T-cell (primary cell): ENCODE measurements around the gene GLIS1. TPM values are rescaled to one million over a fixed set of nuclear protein-coding genes. Genes with fewer than 3 reads are reported as not detected.

Source experiments
- ATAC-seq, 4 experiments: fragments of 200-7000 bp in 3 of 4; fragments of 150-1000 bp in 1 of 4; cut with Tn5 transposase; replicated peaks in 1 of 4; 1 replicate in 3 of 4; 2 replicates in 1 of 4; pipeline ENCODE4 v1.10.0; 2021; ENCODE audit warnings: moderate library complexity in 3 of 4, mild to moderate bottlenecking in 2 of 4, moderate number of reproducible peaks in 1 of 4
- CTCF ChIA-PET, 2 donors: fragments of 300-600 bp; sonication (Branson Sonifier 250); formaldehyde crosslinking; loops; one replicate each; lab custom pipeline; 2022; ENCODE audit warnings: antibody characterized with exemption in 2 of 2; lab: Charles Lee
- POLR2A ChIA-PET, 2 donors: fragments of 300-600 bp; sonication (Branson Sonifier 250); formaldehyde crosslinking; loops; one replicate each; lab custom pipeline; 2022; ENCODE audit warnings: antibody characterized with exemption in 2 of 2; lab: Charles Lee
- DNase-seq, 35 experiments: peaks; one replicate each; pipeline versions ENCODE4 v3.0.0 to v3.0.0-alpha.2; 2013 to 2023
- H3K27ac ChIP-seq: one replicate; pipeline ENCODE4 v1.5.1; 2013; ENCODE audit warnings: low read length
- H3K27me3 ChIP-seq, 2 experiments: replicated peaks in 1 of 2; 1 replicate in 1 of 2; 2 replicates in 1 of 2; pipeline versions ENCODE4 v1.6.1 to v1.7.0; 2013; ENCODE audit warnings: low read length in 1 of 2, mixed read lengths in 1 of 2; ENCODE audit not compliant: control insufficient read depth in 2 of 2, insufficient read depth in 2 of 2; ENCODE audit errors: extremely low read depth in 1 of 2
- H3K36me3 ChIP-seq, 2 donors: 1 replicate in 1 of 2; 2 replicates in 1 of 2; pipeline versions ENCODE4 v1.6.1 to v1.7.0; 2013; ENCODE audit warnings: low read length in 1 of 2; ENCODE audit not compliant: control insufficient read depth in 2 of 2, insufficient read depth in 1 of 2; ENCODE audit errors: extremely low read depth in 1 of 2
- H3K4me1 ChIP-seq, 2 experiments: 1 replicate in 1 of 2; 2 replicates in 1 of 2; pipeline versions ENCODE4 v1.6.1 to v1.7.0; 2013; ENCODE audit warnings: low read length in 2 of 2, mixed read lengths in 1 of 2; ENCODE audit not compliant: insufficient read depth in 2 of 2, control insufficient read depth in 1 of 2; ENCODE audit errors: extremely low read depth in 1 of 2
- H3K4me3 ChIP-seq, 2 donors: 1 replicate in 1 of 2; 2 replicates in 1 of 2; pipeline versions ENCODE4 v1.5.1 to v1.7.0; 2013; ENCODE audit warnings: mild to moderate bottlenecking in 2 of 2, low read length in 1 of 2, moderate library complexity in 1 of 2; ENCODE audit not compliant: control insufficient read depth in 1 of 2; ENCODE audit errors: extremely low read depth in 1 of 2
- H3K9me3 ChIP-seq: 2 replicates; pipeline ENCODE4 v1.7.0; 2013
- H3K27ac Mint-ChIP-seq, 2 donors: one replicate each; pipeline ENCODE4 v1.8.0; 2020 to 2021; ENCODE audit warnings: mild to moderate bottlenecking in 2 of 2, mixed read lengths in 2 of 2
- H3K27me3 Mint-ChIP-seq, 2 donors: one replicate each; pipeline ENCODE4 v1.8.0; 2021 to 2022; ENCODE audit warnings: mixed read lengths in 2 of 2
- H3K36me3 Mint-ChIP-seq: one replicate; pipeline ENCODE4 v1.8.0; 2021; ENCODE audit warnings: mixed read lengths
- H3K4me1 Mint-ChIP-seq, 3 donors: one replicate each; pipeline ENCODE4 v1.8.0; 2020 to 2022; ENCODE audit warnings: mixed read lengths in 3 of 3, mild to moderate bottlenecking in 1 of 3
- H3K4me3 Mint-ChIP-seq, 3 donors: one replicate each; pipeline ENCODE4 v1.8.0; 2020 to 2022; ENCODE audit warnings: mild to moderate bottlenecking in 3 of 3, mixed read lengths in 3 of 3, moderate library complexity in 3 of 3
- H3K9me3 Mint-ChIP-seq, 3 donors: one replicate each; pipeline ENCODE4 v1.8.0; 2020 to 2022; ENCODE audit warnings: mixed read lengths in 3 of 3
- WGBS: methylation state at CpG from one replicate; pipeline ENCODE4 v1.1.5; 2013; ENCODE audit warnings: missing lambda C conversion rate; ENCODE audit not compliant: insufficient coverage; 5-methylcytosine and 5-hydroxymethylcytosine counted together
- total RNA-seq, 35 experiments: library from RNA in 6 of 35; stranded (reverse) in 6 of 35; fragments of 120-200 nt in 1 of 35; gene quantifications; one replicate each; pipeline versions ENCODE4 v1.2.1 to v1.2.4 and lab custom pipeline; 2013 to 2026

Gene GLIS1
- total RNA-seq, 5 donors from 2014 or later (not counting 1 experiment from before 2014, with no cell fraction given): not detected

- H3K27me3 Mint-ChIP-seq: peaks cover 26 to 42% of the 10 kb centered on the region in 2 donors
- H3K4me1 Mint-ChIP-seq: peaks cover 0 to 10% (median 5%) of the 10 kb centered on the region in 3 donors
- H3K9me3 ChIP-seq: no peaks in the 10 kb centered on the region
- no peaks in the 10 kb centered on the region for H3K36me3 ChIP-seq
- WGBS: 100% methylated on average over 2 of the region's 9 CpGs
- no peaks in the 10 kb centered on the region for H3K9me3 Mint-ChIP-seq
- peaks cover 0 to 52% of the 10 kb centered on the region in 2 experiments for H3K27me3 ChIP-seq
- peaks cover 0 to 8% of the 10 kb centered on the region in 2 experiments for H3K4me1 ChIP-seq
- H3K4me3 Mint-ChIP-seq: no peak overlapping the region
- H3K27ac ChIP-seq: no peak overlapping the region
- H3K36me3 Mint-ChIP-seq: no peaks in the 10 kb centered on the region
- no peak overlapping the region for H3K27ac Mint-ChIP-seq
- ChIA-PET CTCF (no interaction called here), POLR2A (no interaction called here)
- no peak overlapping the region for H3K4me3 ChIP-seq
- DNase-seq: no peak
- no peak for ATAC-seq
Measured at GRCh38 chr1:53483170-53483569, 255.8 kb downstream of the GLIS1 start.

- Histone ChIP-seq H3K36me3 (no peaks in the 10 kb centered on the region), H3K4me1 (peaks cover 0 to 8% of the 10 kb centered on the region in 2 experiments), H3K9me3 (no peaks in the 10 kb centered on the region), H3K27me3 (peaks cover 0 to 48% of the 10 kb centered on the region in 2 experiments), H3K4me3 (no peak overlapping the region), H3K27ac (no peak overlapping the region)
- WGBS: 88% methylated on average over 10 of the region's 14 CpGs
- no peak overlapping the region for H3K4me3 Mint-ChIP-seq
- H3K9me3 Mint-ChIP-seq: no peaks in the 10 kb centered on the region
- H3K36me3 Mint-ChIP-seq: no peaks in the 10 kb centered on the region
- no peak for DNase-seq
- ChIA-PET CTCF (interaction anchor here in 1 of 2 donors (0.6 kb wide), 1 partner anchor 1396 kb away, joined by 3 read pairs; no protein-coding TSS in a partner anchor), POLR2A (no interaction called here)
- H3K27me3 Mint-ChIP-seq: peaks cover 22 to 39% of the 10 kb centered on the region in 2 donors
- ATAC-seq: no peak
- peaks cover 0 to 10% (median 5%) of the 10 kb centered on the region in 3 donors for H3K4me1 Mint-ChIP-seq
- no peak overlapping the region for H3K27ac Mint-ChIP-seq
Measured at GRCh38 chr1:53482441-53483153, 256.4 kb downstream of the GLIS1 start.

- peaks cover 22 to 36% of the 10 kb centered on the region in 2 donors for H3K27me3 Mint-ChIP-seq
- peaks cover 0 to 8% of the 10 kb centered on the region in 2 experiments for H3K4me1 ChIP-seq
- ATAC-seq (no peak), DNase-seq (no peak)
- ChIA-PET CTCF (no interaction called here), POLR2A (no interaction called here)
- H3K9me3 ChIP-seq: no peaks in the 10 kb centered on the region
- peaks cover 0 to 52% of the 10 kb centered on the region in 2 experiments for H3K27me3 ChIP-seq
- no peak overlapping the region for H3K4me3 ChIP-seq
- H3K4me1 Mint-ChIP-seq: peaks cover 0 to 10% (median 5%) of the 10 kb centered on the region in 3 donors
- H3K36me3 ChIP-seq: no peaks in the 10 kb centered on the region
- no peaks in the 10 kb centered on the region for H3K36me3 Mint-ChIP-seq
- WGBS: 84% methylated on average over 4 of the region's 7 CpGs
- H3K4me3 Mint-ChIP-seq: no peak overlapping the region
- H3K27ac ChIP-seq: no peak overlapping the region
- no peak overlapping the region for H3K27ac Mint-ChIP-seq
- H3K9me3 Mint-ChIP-seq: no peaks in the 10 kb centered on the region
Measured at GRCh38 chr1:53481456-53481855, 257.5 kb downstream of the GLIS1 start.

GRCh38 chr1:53480678-53481077 is 258.3 kb downstream of the GLIS1 start:
- H3K4me3 ChIP-seq: no peak overlapping the region
- no peaks in the 10 kb centered on the region for H3K36me3 Mint-ChIP-seq
- no peaks in the 10 kb centered on the region for H3K36me3 ChIP-seq
- H3K4me3 Mint-ChIP-seq: no peak overlapping the region
- peaks cover 15 to 29% of the 10 kb centered on the region in 2 donors for H3K27me3 Mint-ChIP-seq
- H3K27me3 ChIP-seq: peaks cover 0 to 48% of the 10 kb centered on the region in 2 experiments
- WGBS: no CpG with 5 or more reads among the region's 11 CpGs
- DNase-seq (no peak), ATAC-seq (no peak)
- ChIA-PET CTCF (no interaction called here), POLR2A (no interaction called here)
- peaks cover 0 to 6% of the 10 kb centered on the region in 2 experiments for H3K4me1 ChIP-seq
- H3K9me3 Mint-ChIP-seq: no peaks in the 10 kb centered on the region
- H3K27ac ChIP-seq: no peak overlapping the region
- H3K27ac Mint-ChIP-seq: no peak overlapping the region
- peaks cover 0 to 10% (median 5%) of the 10 kb centered on the region in 3 donors for H3K4me1 Mint-ChIP-seq
- H3K9me3 ChIP-seq: no peaks in the 10 kb centered on the region

GRCh38 chr1:53478502-53478818 is 260.5 kb downstream of the GLIS1 start:
- H3K36me3 Mint-ChIP-seq: no peaks in the 10 kb centered on the region
- no peaks in the 10 kb centered on the region for H3K9me3 Mint-ChIP-seq
- no peak overlapping the region for H3K27ac ChIP-seq
- ChIA-PET POLR2A (no interaction called here), CTCF (interaction anchor here in 1 of 2 donors (0.7 kb wide), 1 partner anchor 833 kb away, joined by 3 read pairs; no protein-coding TSS in a partner anchor)
- DNase-seq (no peak), ATAC-seq (no peak)
- H3K4me3 ChIP-seq: no peak overlapping the region
- no CpG with 5 or more reads among the region's 2 CpGs for WGBS
- no peak overlapping the region for H3K4me3 Mint-ChIP-seq
- H3K9me3 ChIP-seq: no peaks in the 10 kb centered on the region
- peaks cover 0 to 11% of the 10 kb centered on the region in 2 donors for H3K27me3 Mint-ChIP-seq
- no peaks in the 10 kb centered on the region for H3K36me3 ChIP-seq
- no peaks in the 10 kb centered on the region for H3K4me1 ChIP-seq
- H3K27ac Mint-ChIP-seq: no peak overlapping the region
- peaks cover 0 to 29% of the 10 kb centered on the region in 2 experiments for H3K27me3 ChIP-seq
- no peaks in the 10 kb centered on the region for H3K4me1 Mint-ChIP-seq

- no peak overlapping the region for H3K27ac Mint-ChIP-seq
- Histone ChIP-seq H3K27ac (no peak overlapping the region), H3K4me1 (no peaks in the 10 kb centered on the region), H3K36me3 (no peaks in the 10 kb centered on the region), H3K9me3 (no peaks in the 10 kb centered on the region), H3K27me3 (peaks cover 0 to 29% of the 10 kb centered on the region in 2 experiments), H3K4me3 (no peak overlapping the region)
- DNase-seq (peak in 1 of 35 experiments; percentile 11), ATAC-seq (no peak)
- H3K27me3 Mint-ChIP-seq: peaks cover 0 to 7% of the 10 kb centered on the region in 2 donors
- H3K36me3 Mint-ChIP-seq: no peaks in the 10 kb centered on the region
- no peak overlapping the region for H3K4me3 Mint-ChIP-seq
- WGBS: 90% methylated on average over 5 of the region's 12 CpGs
- no peaks in the 10 kb centered on the region for H3K9me3 Mint-ChIP-seq
- no peaks in the 10 kb centered on the region for H3K4me1 Mint-ChIP-seq
- CTCF ChIA-PET: no interaction called here
- POLR2A ChIA-PET: no interaction called here
Measured at GRCh38 chr1:53477651-53478501, 261.1 kb downstream of the GLIS1 start.
